ENCODE measurements around the gene DGKH. TPM values are rescaled to one million over a fixed set of nuclear protein-coding genes. Genes with fewer than 3 reads are reported as not detected.

DGKH gene
- total RNA-seq, 1 donor from 2014 or later = 10.3 TPM

DNA sequence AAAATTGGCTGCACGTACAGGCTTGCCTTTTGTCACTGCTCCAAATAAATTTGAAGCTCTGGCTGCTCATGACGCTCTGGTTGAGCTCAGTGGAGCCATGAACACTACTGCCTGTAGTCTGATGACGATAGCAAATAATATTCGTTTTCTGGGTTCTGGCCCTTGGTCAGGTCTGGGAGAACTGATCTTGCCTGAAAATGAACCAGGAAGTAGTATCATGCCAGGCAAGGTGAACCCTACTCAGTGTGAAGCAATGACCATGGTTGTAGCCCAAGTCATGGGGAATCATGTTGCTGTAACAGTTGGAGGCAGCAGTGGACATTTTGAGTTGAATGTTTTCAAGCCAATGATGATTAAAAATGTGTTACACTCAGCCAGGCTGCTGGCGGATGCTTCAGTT, 207.4 kb downstream of the DGKH start:
- TF ChIP-seq, protein P1, sequence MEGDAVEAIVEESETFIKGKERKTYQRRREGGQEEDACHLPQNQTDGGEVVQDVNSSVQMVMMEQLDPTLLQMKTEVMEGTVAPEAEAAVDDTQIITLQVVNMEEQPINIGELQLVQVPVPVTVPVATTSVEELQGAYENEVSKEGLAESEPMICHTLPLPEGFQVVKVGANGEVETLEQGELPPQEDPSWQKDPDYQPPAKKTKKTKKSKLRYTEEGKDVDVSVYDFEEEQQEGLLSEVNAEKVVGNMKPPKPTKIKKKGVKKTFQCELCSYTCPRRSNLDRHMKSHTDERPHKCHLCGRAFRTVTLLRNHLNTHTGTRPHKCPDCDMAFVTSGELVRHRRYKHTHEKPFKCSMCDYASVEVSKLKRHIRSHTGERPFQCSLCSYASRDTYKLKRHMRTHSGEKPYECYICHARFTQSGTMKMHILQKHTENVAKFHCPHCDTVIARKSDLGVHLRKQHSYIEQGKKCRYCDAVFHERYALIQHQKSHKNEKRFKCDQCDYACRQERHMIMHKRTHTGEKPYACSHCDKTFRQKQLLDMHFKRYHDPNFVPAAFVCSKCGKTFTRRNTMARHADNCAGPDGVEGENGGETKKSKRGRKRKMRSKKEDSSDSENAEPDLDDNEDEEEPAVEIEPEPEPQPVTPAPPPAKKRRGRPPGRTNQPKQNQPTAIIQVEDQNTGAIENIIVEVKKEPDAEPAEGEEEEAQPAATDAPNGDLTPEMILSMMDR (conservative IDR thresholded peaks at IDR 0.05; ENCODE audit: low read depth, low read length) = no peak
- no peak for DNase-seq (ENCODE audit: low read depth)
- no peak overlapping the region for H3K4me3 ChIP-seq (ENCODE audit: low read depth, low read length)

GRCh38 chr13:42258747-42259146, 210.3 kb downstream of the DGKH start:
- DNase-seq (ENCODE audit: low read depth) = no peak
- H3K4me3 ChIP-seq (ENCODE audit: low read depth, low read length) = no peak overlapping the region
- TF ChIP-seq, protein P1 (conservative IDR thresholded peaks at IDR 0.05; ENCODE audit: low read depth, low read length) = no peak

DNA sequence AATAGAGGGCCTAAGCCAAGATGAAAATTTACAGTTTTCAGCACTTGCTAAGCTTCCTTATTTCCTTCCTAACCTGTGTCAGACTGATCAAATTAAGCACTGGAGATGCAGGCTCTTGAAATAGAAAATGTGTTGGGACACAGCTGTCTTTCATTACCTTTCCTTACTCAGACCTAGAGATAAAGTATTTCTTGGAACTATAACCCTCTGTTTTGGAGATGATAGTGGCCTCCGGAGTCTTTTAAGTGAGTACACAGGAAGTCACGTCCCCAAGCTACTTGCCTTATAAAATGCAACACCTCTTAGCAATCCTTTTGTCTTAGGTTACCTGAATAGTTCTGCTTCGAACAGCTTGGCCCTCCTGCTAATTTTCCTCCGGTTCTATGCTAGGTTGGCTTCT, 211.1 kb downstream of the DGKH start:
- TF ChIP-seq, protein P1 (conservative IDR thresholded peaks at IDR 0.05; ENCODE audit: low read depth, low read length) = no peak
- H3K4me3 ChIP-seq (ENCODE audit: low read depth, low read length) = no peak overlapping the region
- DNase-seq (ENCODE audit: low read depth) = no peak

- TF ChIP-seq, protein P1 (conservative IDR thresholded peaks at IDR 0.05; ENCODE audit: low read depth, low read length) = no peak
- DNase-seq (ENCODE audit: low read depth) = no peak
- no peak overlapping the region for H3K4me3 ChIP-seq (ENCODE audit: low read depth, low read length)
Measured at GRCh38 chr13:42260903-42261654, 212.6 kb downstream of the DGKH start.

DNA sequence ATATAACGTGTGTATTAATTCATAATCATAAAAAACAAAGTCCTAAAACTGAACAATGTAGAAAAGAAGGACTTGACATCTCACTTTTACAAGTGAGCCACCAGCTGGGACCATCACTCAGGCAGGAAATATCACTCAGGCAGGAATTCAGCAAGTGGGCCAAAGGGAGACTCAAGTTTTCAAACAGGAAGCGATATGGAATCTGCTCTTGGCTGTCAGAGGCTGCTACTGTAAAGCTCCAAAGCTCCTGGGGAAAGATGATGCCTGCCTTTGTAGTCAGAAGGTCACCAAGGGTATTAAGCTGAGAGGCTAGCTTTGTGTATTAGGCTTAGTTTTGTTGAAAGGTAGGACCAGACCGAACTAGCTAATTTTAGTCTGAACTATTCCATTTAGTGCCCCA, 218.0 kb downstream of the DGKH start:
- DNase-seq (ENCODE audit: low read depth) = no peak
- H3K4me3 ChIP-seq (ENCODE audit: low read depth, low read length) = no peak overlapping the region
- TF ChIP-seq, protein P1 (conservative IDR thresholded peaks at IDR 0.05; ENCODE audit: low read depth, low read length) = no peak

DNA sequence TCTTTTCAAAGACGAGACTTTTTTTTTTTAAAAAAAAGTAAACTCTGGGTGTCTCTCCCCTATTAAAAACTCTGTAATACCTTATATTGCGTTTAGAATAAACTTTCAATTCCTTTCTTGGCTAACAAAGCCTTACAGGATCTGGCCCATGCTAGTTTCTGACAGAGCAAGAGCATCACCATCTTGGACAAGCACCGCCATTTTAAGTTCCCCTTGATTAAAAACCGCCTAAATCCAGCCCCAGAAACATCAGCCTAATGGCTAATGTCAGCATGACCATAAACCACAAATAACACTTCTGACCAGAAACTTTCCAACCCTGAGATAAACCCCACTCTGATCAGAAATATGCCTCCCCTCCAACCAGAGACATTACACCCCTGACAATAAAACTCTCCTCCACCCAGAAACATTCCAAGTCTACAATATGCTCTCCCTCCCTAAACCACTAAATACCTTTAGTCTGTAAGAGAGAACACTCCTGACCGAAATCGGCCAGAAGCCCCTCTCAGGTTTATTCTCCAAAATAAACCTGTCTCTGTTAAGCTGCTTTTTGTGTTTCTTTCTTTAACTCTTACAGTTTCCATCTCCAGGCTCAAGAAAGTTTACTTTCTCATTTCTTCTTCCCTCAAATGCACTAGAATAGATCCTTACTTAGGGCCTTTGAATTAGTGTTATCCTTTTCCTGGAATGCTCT, 221.9 kb downstream of the DGKH start:
- TF ChIP-seq, protein P1 (conservative IDR thresholded peaks at IDR 0.05; ENCODE audit: low read depth, low read length) = no peak
- H3K4me3 ChIP-seq (ENCODE audit: low read depth, low read length) = no peak overlapping the region
- DNase-seq (ENCODE audit: low read depth) = no peak
